Endodermal cell (in vitro differentiated cells): ENCODE measurements around the gene RFTN1. TPM values are rescaled to one million over a fixed set of nuclear protein-coding genes. Genes with fewer than 3 reads are reported as not detected.
A peak's percentile ranks its signal among the peaks of the same experiment; 100 is the strongest.

Source experiments
- DNase-seq: peaks from one replicate; pipeline ENCODE4 v3.0.0-alpha.2; 2017
- H3K27ac ChIP-seq: 2 replicates; pipeline ENCODE4 v1.5.1; 2013; ENCODE audit warnings: mild to moderate bottlenecking, low read depth, low read length, moderate library complexity
- H3K27me3 ChIP-seq: 2 replicates; pipeline ENCODE4 v1.6.1; 2013; ENCODE audit warnings: mild to moderate bottlenecking, low read length, moderate library complexity; ENCODE audit not compliant: insufficient read depth, control insufficient read depth, poor library complexity, severe bottlenecking
- H3K36me3 ChIP-seq: 2 replicates; pipeline ENCODE4 v1.7.0; 2013; ENCODE audit warnings: mild to moderate bottlenecking, low read length, moderate library complexity; ENCODE audit not compliant: control insufficient read depth, insufficient read depth
- H3K4me1 ChIP-seq: one replicate; pipeline ENCODE4 v1.7.0; 2013; ENCODE audit warnings: low read length; ENCODE audit not compliant: control insufficient read depth, insufficient read depth
- H3K4me3 ChIP-seq: 2 replicates; pipeline ENCODE4 v1.5.1; 2013; ENCODE audit warnings: mild to moderate bottlenecking, low read length, moderate library complexity
- H3K9ac ChIP-seq: 2 replicates; pipeline ENCODE4 v1.6.1; 2013; ENCODE audit warnings: mild to moderate bottlenecking, low read length, moderate library complexity; ENCODE audit not compliant: poor library complexity, severe bottlenecking; ENCODE audit errors: extremely low read depth
- H3K9me3 ChIP-seq: 2 replicates; pipeline ENCODE4 v1.6.1; 2013; ENCODE audit warnings: mild to moderate bottlenecking, low read length, moderate library complexity; ENCODE audit not compliant: control insufficient read depth
- H3K27ac Mint-ChIP-seq: 2 replicates; pipeline ENCODE4 v1.8.0; 2020; ENCODE audit warnings: mixed read lengths
- H3K27me3 Mint-ChIP-seq: 2 replicates; pipeline ENCODE4 v1.8.0; 2021; ENCODE audit warnings: mild to moderate bottlenecking, mixed read lengths; ENCODE audit not compliant: insufficient read depth
- H3K36me3 Mint-ChIP-seq: 2 replicates; pipeline ENCODE4 v1.8.0; 2020; ENCODE audit warnings: low read depth, mixed read lengths
- H3K4me1 Mint-ChIP-seq: 2 replicates; pipeline ENCODE4 v1.8.0; 2020; ENCODE audit warnings: mixed read lengths
- H3K4me3 Mint-ChIP-seq: 2 replicates; pipeline ENCODE4 v1.8.0; 2020; ENCODE audit warnings: mild to moderate bottlenecking, moderate library complexity, mixed read lengths
- H3K9me3 Mint-ChIP-seq: 2 replicates; pipeline ENCODE4 v1.8.0; 2020; ENCODE audit warnings: mild to moderate bottlenecking, mixed read lengths
- CTCF ChIP-seq: fragments of 200-600 bp; sonication (generic); conservative IDR thresholded peaks from 2 replicates; pipeline ENCODE4 v1.5.0; 2021; ENCODE audit warnings: antibody characterized with exemption, mild to moderate bottlenecking
- WGBS, 2 experiments: methylation state at CpG; one replicate each; pipeline versions ENCODE4 v1.1.5 to v1.1.7; 2013; ENCODE audit warnings: missing lambda C conversion rate in 2 of 2, mixed read lengths in 1 of 2; ENCODE audit not compliant: insufficient coverage in 1 of 2, insufficient read length in 1 of 2; 5-methylcytosine and 5-hydroxymethylcytosine counted together
- total RNA-seq, 2 donors: library from RNA; stranded (reverse); fragmentation: NEBNext Ultra II Directional in 1 of 2; extraction: Animal tissue kit (Norgen Biotek cat#: 25700) in 1 of 2; gene quantifications; 2 replicates in 1 of 2; 3 replicates in 1 of 2; pipeline ENCODE4 v1.2.1, GENCODE V29; 2021

The RFTN1 gene
- total RNA-seq, 2 donors from 2014 or later, result 0.80 to 1.1 TPM

DNA sequence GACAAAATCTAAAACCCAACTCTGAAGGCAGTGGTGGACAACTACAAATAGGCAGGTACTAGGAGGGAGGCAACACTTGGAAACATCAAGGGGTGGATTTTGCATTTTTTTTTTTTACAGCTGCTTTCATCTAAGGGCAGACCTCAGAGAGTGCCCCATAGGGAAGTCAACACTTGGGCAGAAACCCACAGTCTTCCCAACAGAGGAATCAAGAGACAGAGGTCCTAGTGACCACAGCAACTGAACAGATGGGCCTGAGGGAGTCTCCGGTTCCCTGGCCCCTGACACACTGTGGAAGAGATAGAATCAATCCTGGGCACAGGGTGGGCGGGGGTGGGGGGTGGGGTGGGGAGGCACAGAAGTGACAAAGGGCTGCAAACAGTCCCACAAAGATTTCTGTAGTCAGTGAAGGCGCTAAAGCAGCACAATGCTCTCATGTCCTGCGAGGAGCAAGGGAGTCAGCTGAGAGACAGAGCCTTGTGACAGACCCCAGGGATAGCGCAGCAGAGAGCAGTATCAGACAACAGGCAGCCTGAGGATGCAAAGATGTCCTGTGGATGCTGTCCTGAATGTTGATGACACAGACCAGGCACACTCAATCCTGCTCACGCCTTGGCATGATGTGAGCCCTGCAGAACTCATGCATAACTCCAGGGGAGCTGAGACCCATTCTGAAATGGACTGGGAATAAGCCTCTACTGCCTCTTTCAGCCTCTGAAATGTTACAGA, 6.9 kb upstream of the RFTN1 start:
- Histone ChIP-seq H3K27ac (no peak overlapping the region), H3K9me3 (no peaks in the 10 kb centered on the region), H3K36me3 (no peaks in the 10 kb centered on the region), H3K27me3 (peaks cover 14% of the 10 kb centered on the region), H3K4me1 (no peaks in the 10 kb centered on the region), H3K9ac (no peak overlapping the region), H3K4me3 (no peak overlapping the region)
- Mint-ChIP-seq H3K9me3 (no peaks in the 10 kb centered on the region), H3K27me3 (peaks cover 21% of the 10 kb centered on the region), H3K4me1 (peaks cover 6% of the 10 kb centered on the region), H3K36me3 (no peaks in the 10 kb centered on the region), H3K4me3 (no peak overlapping the region), H3K27ac (no peak overlapping the region)
- no peak for DNase-seq
- whole genome bisulfite sequencing, 2 experiments, result 79 to 87% methylated on average over 4 to 5 of the region's 6 CpGs
- no peak for TF ChIP-seq CTCF

GRCh38 chr3:16516695-16517481, 3.4 kb upstream of the RFTN1 start:
- H3K36me3 Mint-ChIP-seq, result no peaks in the 10 kb centered on the region
- TF ChIP-seq CTCF, result peak; percentile 73
- H3K27ac Mint-ChIP-seq, result no peak overlapping the region
- WGBS, 2 experiments, result 64% methylated on average over 6 of the region's 6 CpGs; no CpG with 5 or more reads in 1 of the 2 experiments
- no peak overlapping the region for H3K27ac ChIP-seq
- H3K9ac ChIP-seq, result no peak overlapping the region
- no peaks in the 10 kb centered on the region for H3K4me1 ChIP-seq
- no peaks in the 10 kb centered on the region for H3K9me3 Mint-ChIP-seq
- peaks cover 44% of the 10 kb centered on the region for H3K27me3 Mint-ChIP-seq
- H3K4me3 Mint-ChIP-seq, result no peak overlapping the region
- no peaks in the 10 kb centered on the region for H3K9me3 ChIP-seq
- H3K4me1 Mint-ChIP-seq, result peaks cover 11% of the 10 kb centered on the region
- no peak overlapping the region for H3K4me3 ChIP-seq
- H3K36me3 ChIP-seq, result no peaks in the 10 kb centered on the region
- peaks cover 48% of the 10 kb centered on the region for H3K27me3 ChIP-seq
- DNase-seq, result peak; percentile 71

DNA sequence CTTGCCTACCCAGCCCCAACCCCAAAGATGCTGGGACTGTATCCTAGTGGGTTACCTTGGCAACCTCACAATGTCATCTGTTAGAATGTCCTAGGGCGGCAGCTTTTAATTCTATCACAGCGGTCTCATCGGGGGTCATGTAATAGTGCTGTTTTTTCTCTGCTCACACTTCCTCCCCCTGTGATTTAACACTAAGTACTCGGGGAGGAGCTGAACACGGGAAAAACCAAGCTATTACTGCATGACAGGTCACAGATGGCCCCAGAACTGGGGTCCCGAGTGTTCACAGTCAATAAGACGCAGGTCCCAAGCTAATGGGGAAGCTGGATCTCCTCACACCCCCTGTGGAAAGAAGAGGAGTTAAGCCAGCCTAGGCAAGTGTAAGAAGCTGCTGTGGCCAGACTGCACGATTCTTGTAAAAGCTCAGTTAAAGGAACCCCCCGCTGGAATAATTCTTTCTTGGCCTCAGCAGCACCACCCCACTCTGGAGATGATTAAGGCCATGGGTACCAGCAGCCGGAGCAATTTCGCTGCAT, 2.5 kb upstream of the RFTN1 start:
- Histone ChIP-seq H3K36me3 (no peaks in the 10 kb centered on the region), H3K4me3 (no peak overlapping the region), H3K4me1 (no peaks in the 10 kb centered on the region), H3K27me3 (peaks cover 57% of the 10 kb centered on the region), H3K9me3 (no peaks in the 10 kb centered on the region), H3K9ac (no peak overlapping the region), H3K27ac (no peak overlapping the region)
- WGBS, 2 experiments, result 73 to 88% methylated on average over 7 to 11 of the region's 11 CpGs
- Mint-ChIP-seq H3K4me3 (no peak overlapping the region), H3K4me1 (peaks cover 10% of the 10 kb centered on the region), H3K27ac (no peak overlapping the region), H3K9me3 (no peaks in the 10 kb centered on the region), H3K27me3 (peaks cover 54% of the 10 kb centered on the region), H3K36me3 (no peaks in the 10 kb centered on the region)
- no peak for DNase-seq
- no peak for TF ChIP-seq CTCF
